Neural progenitor cell (in vitro differentiated cells): ENCODE measurements around the gene CYB5R3.
"Not testable (repeated sequence)": the region's sequence is repeated elsewhere in the genome, so short reads cannot be mapped to it uniquely, and the experiment has no call there.

ENCODE experiments used
- EZH2phosphoT487 ChIP-seq: fragments of 200-600 bp; sonication (generic); IDR thresholded peaks from 2 replicates; pipeline ENCODE4 v1.6.1; 2017; ENCODE audit warnings: antibody characterized with exemption
- TF ChIP-seq, protein P1 (sequence below): fragments of 200-600 bp; sonication (generic); IDR thresholded peaks from 2 replicates; pipeline ENCODE4 v1.5.1; 2017; ENCODE audit warnings: antibody characterized with exemption, mild to moderate bottlenecking

DNA sequence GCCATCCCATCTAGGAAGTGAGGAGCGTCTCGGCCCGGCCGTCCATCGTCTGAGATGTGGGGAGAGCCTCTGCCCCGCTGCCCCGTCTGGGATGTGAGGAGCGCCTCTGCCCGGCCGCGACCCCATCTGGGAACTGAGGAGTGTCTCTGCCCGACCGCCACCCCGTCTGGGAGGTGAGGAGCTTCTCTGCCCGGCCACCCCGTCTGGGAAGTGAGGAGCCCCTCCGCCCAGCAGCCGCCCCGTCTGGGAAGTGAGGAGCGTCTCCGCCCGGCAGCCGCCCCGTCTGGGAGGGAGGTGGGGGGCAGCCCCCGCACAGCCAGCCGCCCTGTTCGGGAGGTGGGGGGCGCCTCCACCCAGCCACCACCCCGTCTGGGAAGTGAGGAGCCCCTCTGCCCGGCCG, 41.6 kb downstream of the CYB5R3 start:
- TF ChIP-seq, protein P1, sequence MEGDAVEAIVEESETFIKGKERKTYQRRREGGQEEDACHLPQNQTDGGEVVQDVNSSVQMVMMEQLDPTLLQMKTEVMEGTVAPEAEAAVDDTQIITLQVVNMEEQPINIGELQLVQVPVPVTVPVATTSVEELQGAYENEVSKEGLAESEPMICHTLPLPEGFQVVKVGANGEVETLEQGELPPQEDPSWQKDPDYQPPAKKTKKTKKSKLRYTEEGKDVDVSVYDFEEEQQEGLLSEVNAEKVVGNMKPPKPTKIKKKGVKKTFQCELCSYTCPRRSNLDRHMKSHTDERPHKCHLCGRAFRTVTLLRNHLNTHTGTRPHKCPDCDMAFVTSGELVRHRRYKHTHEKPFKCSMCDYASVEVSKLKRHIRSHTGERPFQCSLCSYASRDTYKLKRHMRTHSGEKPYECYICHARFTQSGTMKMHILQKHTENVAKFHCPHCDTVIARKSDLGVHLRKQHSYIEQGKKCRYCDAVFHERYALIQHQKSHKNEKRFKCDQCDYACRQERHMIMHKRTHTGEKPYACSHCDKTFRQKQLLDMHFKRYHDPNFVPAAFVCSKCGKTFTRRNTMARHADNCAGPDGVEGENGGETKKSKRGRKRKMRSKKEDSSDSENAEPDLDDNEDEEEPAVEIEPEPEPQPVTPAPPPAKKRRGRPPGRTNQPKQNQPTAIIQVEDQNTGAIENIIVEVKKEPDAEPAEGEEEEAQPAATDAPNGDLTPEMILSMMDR = not testable (repeated sequence)
- TF ChIP-seq EZH2phosphoT487 = not testable (repeated sequence)
